ENCODE results near the gene MYO5A. TPM values are rescaled to one million over a fixed set of nuclear protein-coding genes. Genes with fewer than 3 reads are reported as not detected.
"Not testable (repeated sequence)": the region's sequence is repeated elsewhere in the genome, so short reads cannot be mapped to it uniquely, and the experiment has no call there.

The MYO5A gene
- total RNA-seq, 1 donor from 2014 or later = 15.7 TPM

DNA sequence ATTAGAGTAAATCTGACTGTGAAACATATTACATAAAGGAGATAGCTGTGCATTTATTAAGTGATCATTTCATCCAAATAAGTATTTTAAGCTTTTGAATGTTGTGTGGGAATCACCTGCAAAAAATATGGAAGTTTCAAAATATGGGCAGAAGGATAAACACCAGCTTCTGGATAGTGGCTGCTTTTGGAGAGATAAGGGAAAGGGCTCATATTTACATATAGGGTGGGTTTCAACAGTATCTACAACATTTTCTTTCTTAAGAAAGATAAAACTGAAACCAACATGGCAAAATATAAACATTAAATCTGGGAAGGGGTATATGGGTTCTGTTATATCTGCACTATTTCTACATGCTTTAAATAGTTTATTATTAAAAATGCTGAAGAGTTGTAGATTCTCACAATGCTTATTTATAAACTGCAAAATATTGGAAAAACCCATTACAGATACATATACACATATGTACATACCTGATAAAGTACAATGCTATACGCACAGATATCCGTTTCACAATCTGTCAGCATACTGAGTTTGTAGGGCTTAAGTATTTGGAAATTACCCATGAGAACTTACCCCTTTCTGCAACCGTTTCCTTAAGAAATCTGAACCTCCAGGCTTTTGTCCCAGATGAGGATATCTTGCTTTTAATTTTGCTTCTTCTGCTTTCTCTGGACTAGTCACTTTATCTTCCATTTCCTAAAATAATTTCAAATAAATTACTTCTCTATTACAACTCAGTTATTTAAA is 28.0 kb upstream of the MYO5A start:
- DNase-seq (ENCODE audit: low read depth) = no peak
- no peak overlapping the region for H3K4me3 ChIP-seq (ENCODE audit: low read depth, low read length)
- TF ChIP-seq, protein P1, sequence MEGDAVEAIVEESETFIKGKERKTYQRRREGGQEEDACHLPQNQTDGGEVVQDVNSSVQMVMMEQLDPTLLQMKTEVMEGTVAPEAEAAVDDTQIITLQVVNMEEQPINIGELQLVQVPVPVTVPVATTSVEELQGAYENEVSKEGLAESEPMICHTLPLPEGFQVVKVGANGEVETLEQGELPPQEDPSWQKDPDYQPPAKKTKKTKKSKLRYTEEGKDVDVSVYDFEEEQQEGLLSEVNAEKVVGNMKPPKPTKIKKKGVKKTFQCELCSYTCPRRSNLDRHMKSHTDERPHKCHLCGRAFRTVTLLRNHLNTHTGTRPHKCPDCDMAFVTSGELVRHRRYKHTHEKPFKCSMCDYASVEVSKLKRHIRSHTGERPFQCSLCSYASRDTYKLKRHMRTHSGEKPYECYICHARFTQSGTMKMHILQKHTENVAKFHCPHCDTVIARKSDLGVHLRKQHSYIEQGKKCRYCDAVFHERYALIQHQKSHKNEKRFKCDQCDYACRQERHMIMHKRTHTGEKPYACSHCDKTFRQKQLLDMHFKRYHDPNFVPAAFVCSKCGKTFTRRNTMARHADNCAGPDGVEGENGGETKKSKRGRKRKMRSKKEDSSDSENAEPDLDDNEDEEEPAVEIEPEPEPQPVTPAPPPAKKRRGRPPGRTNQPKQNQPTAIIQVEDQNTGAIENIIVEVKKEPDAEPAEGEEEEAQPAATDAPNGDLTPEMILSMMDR (conservative IDR thresholded peaks at IDR 0.05; ENCODE audit: low read depth, low read length) = no peak

DNA sequence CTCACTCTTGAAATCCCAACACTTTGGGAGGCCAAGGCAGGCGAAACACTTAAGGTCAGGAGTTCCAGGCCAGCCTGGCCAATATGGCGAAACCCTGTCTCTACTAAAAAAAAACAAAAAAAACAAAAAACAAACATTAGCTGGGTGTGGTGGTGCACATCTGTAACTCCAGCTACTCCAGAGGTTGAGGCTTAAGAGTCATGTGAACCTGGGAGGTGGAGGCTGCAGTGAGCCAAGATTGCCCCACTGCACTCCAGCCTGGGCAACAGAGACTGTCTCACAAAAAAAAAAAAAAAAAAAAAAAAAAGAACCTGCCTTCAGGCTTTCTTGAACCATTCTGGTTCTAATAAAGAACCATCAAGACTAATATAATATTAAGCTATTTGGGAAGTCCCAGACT is 23.6 kb upstream of the MYO5A start:
- TF ChIP-seq, protein P1 (conservative IDR thresholded peaks at IDR 0.05; ENCODE audit: low read depth, low read length) = no peak
- H3K4me3 ChIP-seq (ENCODE audit: low read depth, low read length) = no peak overlapping the region
- no peak for DNase-seq (ENCODE audit: low read depth)

DNA sequence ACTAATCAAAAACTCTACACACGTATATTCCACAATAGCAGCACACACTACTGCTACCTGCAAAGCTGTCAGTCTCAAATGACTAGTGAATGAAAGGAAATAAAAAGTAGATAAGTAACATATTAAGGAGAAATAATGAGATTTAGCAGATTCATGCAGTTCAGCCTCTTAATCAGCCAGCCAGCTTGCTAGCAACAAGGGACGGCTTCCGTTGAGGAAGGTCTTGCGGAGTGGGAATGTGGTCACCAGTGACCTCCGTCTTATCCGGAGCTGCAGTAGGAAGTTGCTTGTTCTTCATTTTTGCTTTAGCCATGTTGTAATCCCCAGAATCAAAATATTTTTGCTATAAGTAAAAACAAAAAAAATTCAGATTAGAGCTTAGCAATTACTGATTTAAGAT is 23.1 kb upstream of the MYO5A start:
- H3K4me3 ChIP-seq (ENCODE audit: low read depth, low read length) = no peak overlapping the region
- no peak for DNase-seq (ENCODE audit: low read depth)
- TF ChIP-seq, protein P1 (conservative IDR thresholded peaks at IDR 0.05; ENCODE audit: low read depth, low read length) = no peak

DNA sequence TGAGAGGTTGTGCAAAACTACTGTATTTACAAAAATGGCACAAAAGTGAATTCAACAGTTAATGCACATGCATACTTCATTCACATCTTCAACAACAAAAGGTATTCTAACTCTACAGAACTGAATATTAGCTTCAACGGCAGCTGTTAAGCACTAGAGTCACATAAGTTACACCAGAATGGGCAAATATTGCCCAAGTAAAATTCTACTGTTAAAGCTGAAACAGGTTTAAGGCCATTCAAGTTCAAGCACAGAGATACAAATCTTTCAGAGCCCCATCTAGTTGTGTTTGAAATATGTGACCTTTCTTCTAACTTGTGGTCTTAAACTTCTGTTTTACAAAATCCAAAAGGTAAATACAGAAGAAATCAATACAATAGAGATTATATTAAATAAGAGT is 22.5 kb upstream of the MYO5A start:
- DNase-seq (ENCODE audit: low read depth); H3K4me3 ChIP-seq (ENCODE audit: low read depth, low read length): not testable (repeated sequence)

DNA sequence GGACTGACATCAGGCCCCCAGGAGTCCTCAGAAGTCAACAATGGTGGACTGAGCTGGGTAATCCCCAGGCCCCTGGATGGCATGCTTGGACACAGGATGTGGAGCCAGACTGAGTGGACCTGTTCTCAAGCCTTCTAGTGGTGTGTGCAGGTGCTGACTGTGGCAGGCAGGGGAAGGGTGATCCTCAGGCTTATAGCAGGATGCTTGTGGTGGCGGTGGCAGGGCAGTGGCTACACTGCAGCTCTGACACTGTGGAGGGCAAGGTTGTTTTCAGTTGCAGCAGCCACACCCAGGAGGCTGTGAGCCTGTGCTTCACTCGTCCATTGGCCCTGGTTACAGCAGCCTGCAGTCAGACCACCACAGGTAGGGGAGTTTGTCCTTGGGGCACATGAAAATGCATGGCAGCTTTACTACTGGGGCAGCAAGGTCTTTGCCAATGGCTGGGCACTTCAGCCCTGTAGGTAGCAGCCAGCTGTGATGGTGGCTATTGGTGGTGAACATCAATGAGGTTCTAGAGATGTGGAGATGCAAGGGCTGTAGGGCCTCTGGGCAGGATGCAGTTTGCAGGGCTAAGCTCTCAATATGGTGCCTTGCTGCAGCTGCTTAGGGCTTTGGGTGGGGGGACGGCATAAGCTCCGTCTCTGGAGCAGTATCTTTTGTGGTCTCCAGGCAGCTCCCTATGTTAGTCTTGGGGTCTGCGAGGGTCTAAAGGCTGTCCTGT is 17.5 kb upstream of the MYO5A start:
- no peak overlapping the region for H3K4me3 ChIP-seq (ENCODE audit: low read depth, low read length)
- TF ChIP-seq, protein P1 (conservative IDR thresholded peaks at IDR 0.05; ENCODE audit: low read depth, low read length) = no peak
- no peak for DNase-seq (ENCODE audit: low read depth)

DNA sequence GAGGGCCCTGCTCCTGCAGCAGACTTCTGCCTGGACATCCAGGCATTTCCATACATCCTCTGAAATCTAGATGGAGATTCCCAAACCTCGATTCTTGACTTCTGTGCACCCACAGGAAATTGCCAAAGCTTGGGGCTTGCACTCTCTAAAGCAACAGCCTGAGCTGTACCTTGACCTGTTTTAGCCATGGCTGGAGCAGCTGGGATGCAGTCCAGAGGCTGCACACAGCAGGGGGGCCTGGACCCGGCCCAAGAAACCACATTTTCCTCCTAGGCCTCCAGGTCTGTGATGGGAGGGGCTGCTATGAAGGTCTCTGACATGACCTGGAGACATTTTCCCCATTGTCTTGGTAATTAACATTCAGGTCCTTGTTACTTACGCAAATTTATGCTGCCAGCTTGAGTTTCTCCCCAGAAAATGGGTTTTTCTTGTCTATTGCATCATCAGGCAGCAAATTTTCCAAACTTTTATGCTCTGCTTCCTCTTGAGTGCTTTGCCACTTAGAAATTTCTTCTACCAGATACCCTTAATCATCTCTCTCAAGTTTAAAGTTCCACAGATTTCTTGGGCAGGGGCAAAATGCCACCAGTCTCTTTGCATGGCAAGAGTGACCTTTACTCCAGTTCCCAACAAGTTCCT is 11.8 kb upstream of the MYO5A start:
- TF ChIP-seq, protein P1 (conservative IDR thresholded peaks at IDR 0.05; ENCODE audit: low read depth, low read length) = no peak

DNA sequence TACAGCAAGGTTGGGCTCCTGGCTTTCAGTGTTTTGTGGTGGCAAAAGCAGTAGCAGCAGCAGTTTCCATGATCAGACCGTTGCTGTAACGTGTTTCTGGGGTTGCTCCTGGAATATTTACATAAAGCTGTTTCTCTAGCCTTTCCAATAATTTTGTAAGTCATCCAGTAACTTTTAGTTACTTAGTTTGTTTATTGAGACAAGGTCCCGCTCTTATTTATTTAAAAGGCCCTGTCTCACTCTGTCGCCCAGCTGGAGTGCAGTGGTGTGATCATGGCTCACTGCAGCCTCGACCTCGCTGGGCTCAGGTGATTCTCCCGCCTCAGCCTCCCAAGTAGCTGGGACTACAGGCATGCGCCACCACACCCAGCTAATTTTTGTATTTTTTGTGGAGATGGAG is 8.8 kb upstream of the MYO5A start:
- no peak overlapping the region for H3K4me3 ChIP-seq (ENCODE audit: low read depth, low read length)
- no peak for DNase-seq (ENCODE audit: low read depth)
- TF ChIP-seq, protein P1 (conservative IDR thresholded peaks at IDR 0.05; ENCODE audit: low read depth, low read length) = no peak

More for the DNA sequence above, 11.8 kb upstream of the MYO5A start:
- H3K4me3 ChIP-seq (ENCODE audit: low read depth, low read length) = no peak overlapping the region
- no peak for DNase-seq (ENCODE audit: low read depth)
